Fibroblast of lung (primary cell): ENCODE results near the gene WT1. TPM values are rescaled to one million over a fixed set of nuclear protein-coding genes. Genes with fewer than 3 reads are reported as not detected.

Experiments
- DNase-seq, 2 donors: peaks; one replicate each; pipeline versions ENCODE4 v3.0.0 to v3.0.0-alpha.2; 2010; ENCODE audit warnings: low read depth in 2 of 2
- H2AFZ ChIP-seq: 2 replicates; pipeline ENCODE4 v1.5.1; 2012; ENCODE audit warnings: low read length, control low read depth, inconsistent platforms
- H3K27ac ChIP-seq: 2 replicates; pipeline ENCODE4 v1.5.1; 2011; ENCODE audit warnings: low read length, control low read depth; ENCODE audit not compliant: insufficient read depth
- H3K27me3 ChIP-seq: 2 replicates; pipeline ENCODE4 v1.5.1; 2011; ENCODE audit warnings: mild to moderate bottlenecking, low read length; ENCODE audit not compliant: control insufficient read depth, insufficient read depth
- H3K36me3 ChIP-seq: 2 replicates; pipeline ENCODE4 v1.5.1; 2011; ENCODE audit warnings: low read length; ENCODE audit not compliant: control insufficient read depth, insufficient read depth
- H3K4me1 ChIP-seq: 2 replicates; pipeline ENCODE4 v1.5.1; 2011; ENCODE audit warnings: low read length; ENCODE audit not compliant: control insufficient read depth, insufficient read depth; ENCODE audit errors: extremely low read depth
- H3K4me2 ChIP-seq: 2 replicates; pipeline ENCODE4 v1.5.1; 2011; ENCODE audit warnings: low read length, control low read depth; ENCODE audit not compliant: insufficient read depth; ENCODE audit errors: extremely low read depth
- H3K4me3 ChIP-seq, 4 experiments: fragments of 200-600 bp in 1 of 4; sonication (generic) in 1 of 4; replicated peaks in 1 of 4; 2 replicates each; pipeline ENCODE4 v1.5.1; 2011 to 2016; ENCODE audit warnings: low read length in 4 of 4, low read depth in 3 of 4, mild to moderate bottlenecking in 3 of 4, control low read depth in 2 of 4, inconsistent platforms in 1 of 4, mixed read lengths in 1 of 4; ENCODE audit not compliant: insufficient read depth in 1 of 4; ENCODE audit errors: control extremely low read depth in 1 of 4
- H3K79me2 ChIP-seq: 2 replicates; pipeline ENCODE4 v1.5.1; 2012; ENCODE audit warnings: mild to moderate bottlenecking, low read length, inconsistent platforms; ENCODE audit not compliant: control insufficient read depth, insufficient read depth
- H3K9ac ChIP-seq: 2 replicates; pipeline ENCODE4 v1.5.1; 2011; ENCODE audit warnings: mild to moderate bottlenecking, low read length, control low read depth; ENCODE audit not compliant: insufficient read depth
- H3K9me3 ChIP-seq: 2 replicates; pipeline ENCODE4 v1.5.1; 2012; ENCODE audit warnings: low read depth, low read length; ENCODE audit not compliant: control insufficient read depth, insufficient read depth
- H4K20me1 ChIP-seq: 2 replicates; pipeline ENCODE4 v1.5.1; 2011; ENCODE audit warnings: low read length; ENCODE audit not compliant: control insufficient read depth, insufficient read depth; ENCODE audit errors: extremely low read depth
- EZH2 ChIP-seq: IDR thresholded peaks from 2 replicates; pipeline ENCODE4 v1.5.1; 2012; ENCODE audit warnings: low read length, control low read depth, mild to moderate bottlenecking; ENCODE audit errors: missing control alignments
- polyA plus RNA-seq, 2 donors: library from polyadenylated mRNA; depleted of rRNA in 1 of 2; stranded (reverse) in 1 of 2; unstranded in 1 of 2; fragments of >200 nt; gene quantifications; 2 replicates each; pipeline ENCODE4 v1.2.1, GENCODE V29; 2011 to 2012; ENCODE audit warnings: missing spikeins in 1 of 2
- total RNA-seq: library from RNA; depleted of rRNA; stranded (reverse); fragments of >200 nt; gene quantifications from 2 replicates; pipeline ENCODE4 v1.2.1, GENCODE V29; 2014
- TF ChIP-seq, protein P1 (sequence below), 2 donors: IDR thresholded peaks in 1 of 2; conservative IDR thresholded peaks in 1 of 2; 1 replicate in 1 of 2; 2 replicates in 1 of 2; pipeline ENCODE4 v1.5.1; 2011 to 2012; ENCODE audit warnings: low read length in 2 of 2, control low read depth in 1 of 2, inconsistent platforms in 1 of 2, low read depth in 1 of 2, mild to moderate bottlenecking in 1 of 2

The WT1 gene
- total and polyA plus RNA-seq, 2 donors (not counting 1 experiment from before 2014, with no cell fraction given): not detected

GRCh38 chr11:32366666-32367065 is 68.7 kb downstream of the WT1 start:
- TF ChIP-seq EZH2: no peak
- TF ChIP-seq, protein P1, sequence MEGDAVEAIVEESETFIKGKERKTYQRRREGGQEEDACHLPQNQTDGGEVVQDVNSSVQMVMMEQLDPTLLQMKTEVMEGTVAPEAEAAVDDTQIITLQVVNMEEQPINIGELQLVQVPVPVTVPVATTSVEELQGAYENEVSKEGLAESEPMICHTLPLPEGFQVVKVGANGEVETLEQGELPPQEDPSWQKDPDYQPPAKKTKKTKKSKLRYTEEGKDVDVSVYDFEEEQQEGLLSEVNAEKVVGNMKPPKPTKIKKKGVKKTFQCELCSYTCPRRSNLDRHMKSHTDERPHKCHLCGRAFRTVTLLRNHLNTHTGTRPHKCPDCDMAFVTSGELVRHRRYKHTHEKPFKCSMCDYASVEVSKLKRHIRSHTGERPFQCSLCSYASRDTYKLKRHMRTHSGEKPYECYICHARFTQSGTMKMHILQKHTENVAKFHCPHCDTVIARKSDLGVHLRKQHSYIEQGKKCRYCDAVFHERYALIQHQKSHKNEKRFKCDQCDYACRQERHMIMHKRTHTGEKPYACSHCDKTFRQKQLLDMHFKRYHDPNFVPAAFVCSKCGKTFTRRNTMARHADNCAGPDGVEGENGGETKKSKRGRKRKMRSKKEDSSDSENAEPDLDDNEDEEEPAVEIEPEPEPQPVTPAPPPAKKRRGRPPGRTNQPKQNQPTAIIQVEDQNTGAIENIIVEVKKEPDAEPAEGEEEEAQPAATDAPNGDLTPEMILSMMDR (conservative IDR thresholded peaks at IDR 0.05 in 1 of 2, IDR thresholded peaks at IDR 0.05 in 1 of 2; ENCODE audit: low read depth in 1 of 2, low read length in 2 of 2): no peak
- no peak overlapping the region for H3K9ac ChIP-seq
- H3K4me2 ChIP-seq: no peak overlapping the region
- peak in 1 of 2 donors; percentile 74 for DNase-seq
- no peaks in the 10 kb centered on the region for H3K4me1 ChIP-seq
- no peaks in the 10 kb centered on the region for H4K20me1 ChIP-seq
- H3K4me3 ChIP-seq: no peak overlapping the region
- H3K9me3 ChIP-seq: no peaks in the 10 kb centered on the region
- no peaks in the 10 kb centered on the region for H3K27me3 ChIP-seq
- H3K27ac ChIP-seq: no peak overlapping the region
- H2AFZ ChIP-seq: no peak overlapping the region
- H3K36me3 ChIP-seq: no peaks in the 10 kb centered on the region
- no peaks in the 10 kb centered on the region for H3K79me2 ChIP-seq

DNA sequence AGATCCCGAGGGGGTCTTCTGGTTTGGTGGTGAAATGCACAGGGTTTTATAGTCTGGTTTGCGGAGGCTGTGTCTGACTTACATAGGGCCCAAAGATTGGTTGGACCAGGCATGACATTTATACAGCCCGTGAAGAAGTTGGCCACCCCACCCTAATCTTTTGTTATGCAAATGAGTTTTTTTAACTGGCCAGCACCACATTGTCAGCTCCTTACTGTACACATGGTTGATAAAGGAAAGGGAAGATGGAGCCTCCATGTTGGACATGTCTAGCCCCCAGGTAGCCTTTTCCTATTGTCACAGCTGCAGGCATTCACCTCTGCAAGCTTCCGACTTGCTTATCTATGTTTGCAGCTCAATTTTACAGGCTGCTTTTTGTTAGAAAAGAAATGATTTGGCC is 70.1 kb downstream of the WT1 start:
- Histone ChIP-seq H3K27me3 (no peaks in the 10 kb centered on the region), H3K4me2 (no peak overlapping the region), H3K9ac (no peak overlapping the region), H3K4me1 (no peaks in the 10 kb centered on the region), H3K36me3 (no peaks in the 10 kb centered on the region), H4K20me1 (no peaks in the 10 kb centered on the region), H3K27ac (no peak overlapping the region), H3K79me2 (no peaks in the 10 kb centered on the region), H3K4me3 (no peak overlapping the region), H3K9me3 (no peaks in the 10 kb centered on the region), H2AFZ (no peak overlapping the region)
- no peak for DNase-seq
- TF ChIP-seq EZH2: no peak
- TF ChIP-seq, protein P1 (conservative IDR thresholded peaks at IDR 0.05 in 1 of 2, IDR thresholded peaks at IDR 0.05 in 1 of 2; ENCODE audit: low read depth in 1 of 2, low read length in 2 of 2): no peak

DNA sequence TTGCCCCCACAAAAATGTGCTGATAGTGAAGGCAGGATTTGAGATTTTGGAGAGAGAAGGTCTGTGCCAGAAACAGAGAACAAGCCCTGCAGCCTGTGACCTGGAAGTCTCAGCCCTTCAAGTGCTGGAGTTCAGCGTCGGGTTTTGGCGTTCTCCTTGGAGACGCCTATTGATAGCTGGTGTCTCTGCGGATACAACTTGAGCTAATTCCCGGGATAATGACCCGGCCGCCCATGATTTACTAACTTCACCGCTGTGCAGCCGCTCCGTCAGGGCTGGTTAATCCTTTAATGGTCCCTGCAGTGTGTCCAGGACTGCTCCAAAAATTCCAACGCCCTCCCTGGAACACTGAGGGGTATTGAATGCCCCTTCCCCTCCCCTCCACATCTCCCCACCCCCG is 76.6 kb downstream of the WT1 start:
- Histone ChIP-seq H3K79me2 (no peaks in the 10 kb centered on the region), H3K9me3 (no peaks in the 10 kb centered on the region), H3K9ac (no peak overlapping the region), H3K36me3 (no peaks in the 10 kb centered on the region), H4K20me1 (no peaks in the 10 kb centered on the region), H3K4me1 (no peaks in the 10 kb centered on the region), H3K4me2 (no peak overlapping the region), H2AFZ (no peak overlapping the region), H3K4me3 (no peak overlapping the region), H3K27me3 (no peaks in the 10 kb centered on the region), H3K27ac (no peak overlapping the region)
- DNase-seq: no peak
- TF ChIP-seq, protein P1 (conservative IDR thresholded peaks at IDR 0.05 in 1 of 2, IDR thresholded peaks at IDR 0.05 in 1 of 2; ENCODE audit: low read depth in 1 of 2, low read length in 2 of 2): no peak
- TF ChIP-seq EZH2: no peak
